ENCODE measurements around the gene KIF19.

GRCh38 chr17:74383141-74383540 is 57.1 kb downstream of the KIF19 start:
- TF ChIP-seq CTCF (IDR thresholded peaks at IDR 0.05 in 4 of 5, conservative IDR thresholded peaks at IDR 0.05 in 1 of 5) (no peak), POLR2A (IDR thresholded peaks at IDR 0.05) (no peak)
